HepG2 (cell line): ENCODE measurements around the gene TCF25. TPM values are rescaled to one million over a fixed set of nuclear protein-coding genes. Genes with fewer than 3 reads are reported as not detected.

ENCODE experiments used
- BRF2 ChIP-seq: sonication (generic); formaldehyde crosslinking; IDR thresholded peaks from 2 replicates; pipeline ENCODE4 v1.8.1; 2022; ENCODE audit warnings: mild to moderate bottlenecking, missing genetic modification reagents
- CEBPB ChIP-seq: IDR thresholded peaks from 2 replicates; pipeline ENCODE4 v1.6.1; 2011; ENCODE audit warnings: low read depth, low read length, improper control_type of control experiment, borderline replicate concordance
- CENPBD1 ChIP-seq: sonication (generic); formaldehyde crosslinking; IDR thresholded peaks from 2 replicates; pipeline ENCODE4 v1.8.0; 2022; ENCODE audit warnings: missing genetic modification reagents, low read depth, mild to moderate bottlenecking, borderline replicate concordance
- FOXO1 ChIP-seq: sonication (generic); formaldehyde crosslinking; IDR thresholded peaks from 2 replicates; pipeline ENCODE4 v1.4.0; 2020; ENCODE audit warnings: missing genetic modification reagents
- GPN1 ChIP-seq: sonication (generic); formaldehyde crosslinking; IDR thresholded peaks from 2 replicates; pipeline ENCODE4 v1.5.1; 2020; ENCODE audit warnings: missing genetic modification reagents, borderline replicate concordance
- IRF9 ChIP-seq: sonication (generic); formaldehyde crosslinking; IDR thresholded peaks from 2 replicates; pipeline ENCODE4 v1.8.0; 2022; ENCODE audit warnings: missing genetic modification reagents, mild to moderate bottlenecking, borderline replicate concordance
- JUNB ChIP-seq: sonication (generic); formaldehyde crosslinking; IDR thresholded peaks from 2 replicates; pipeline ENCODE4 v1.8.0; 2022; ENCODE audit warnings: missing genetic modification reagents, mild to moderate bottlenecking, borderline replicate concordance
- KAT2B ChIP-seq: fragments of 150-350 bp; IDR thresholded peaks from 2 replicates; pipeline ENCODE4 v1.6.1; 2014; ENCODE audit warnings: low read depth, low read length, borderline replicate concordance
- LBX2 ChIP-seq: sonication (generic); formaldehyde crosslinking; IDR thresholded peaks from 2 replicates; pipeline ENCODE4 v1.5.0; 2020; ENCODE audit warnings: missing genetic modification reagents, mild to moderate bottlenecking, borderline replicate concordance
- MIER2 ChIP-seq: IDR thresholded peaks from 2 replicates; pipeline ENCODE4 v1.6.1; 2016; ENCODE audit warnings: missing biosample characterization, missing genetic modification reagents
- NR1H2 ChIP-seq: sonication (generic); formaldehyde crosslinking; IDR thresholded peaks from 2 replicates; pipeline ENCODE4 v1.8.1; 2022; ENCODE audit warnings: low read depth, missing genetic modification reagents, borderline replicate concordance
- PCBP2 ChIP-seq: fragments of 200-400 bp; formaldehyde crosslinking; optimal IDR thresholded peaks from 2 replicates; pipeline ENCODE3; 2018; ENCODE audit warnings: low read length, low read depth; ENCODE audit not compliant: poor library complexity, severe bottlenecking
- RARG ChIP-seq: sonication (generic); formaldehyde crosslinking; IDR thresholded peaks from 2 replicates; pipeline ENCODE4 v1.4.0; 2020; ENCODE audit warnings: low read depth, mild to moderate bottlenecking, missing genetic modification reagents
- SALL1 ChIP-seq: sonication (generic); formaldehyde crosslinking; IDR thresholded peaks from 2 replicates; pipeline ENCODE4 v1.8.0; 2022; ENCODE audit warnings: mild to moderate bottlenecking, missing genetic modification reagents
- SMYD3 ChIP-seq: sonication (generic); formaldehyde crosslinking; IDR thresholded peaks from 2 replicates; pipeline ENCODE4 v1.8.1; 2023; ENCODE audit warnings: mild to moderate bottlenecking, missing genetic modification reagents
- SRSF1 ChIP-seq: fragments of 200-400 bp; formaldehyde crosslinking; optimal IDR thresholded peaks from 2 replicates; pipeline ENCODE3; 2017; ENCODE audit warnings: mild to moderate bottlenecking, low read depth, low read length, moderate library complexity
- STAT5B ChIP-seq: sonication (generic); formaldehyde crosslinking; IDR thresholded peaks from 2 replicates; pipeline ENCODE4 v1.4.0; 2020; ENCODE audit warnings: missing genetic modification reagents
- ZFP37 ChIP-seq: sonication (generic); formaldehyde crosslinking; IDR thresholded peaks from 2 replicates; pipeline ENCODE4 v1.4.0; 2020; ENCODE audit warnings: missing genetic modification reagents, borderline replicate concordance
- ZFP82 ChIP-seq: sonication (generic); formaldehyde crosslinking; IDR thresholded peaks from 2 replicates; pipeline ENCODE4 v1.5.1; 2020; ENCODE audit warnings: mild to moderate bottlenecking, missing genetic modification reagents, borderline replicate concordance
- ZFY ChIP-seq: sonication (generic); formaldehyde crosslinking; IDR thresholded peaks from 2 replicates; pipeline ENCODE4 v1.4.0; 2020; ENCODE audit warnings: missing genetic modification reagents
- ZNF333 ChIP-seq: sonication (generic); formaldehyde crosslinking; IDR thresholded peaks from 2 replicates; pipeline ENCODE4 v1.4.0; 2020; ENCODE audit warnings: mild to moderate bottlenecking, missing genetic modification reagents, borderline replicate concordance
- ZNF451 ChIP-seq: sonication (generic); formaldehyde crosslinking; IDR thresholded peaks from 2 replicates; pipeline ENCODE4 v1.5.0; 2020; ENCODE audit warnings: mild to moderate bottlenecking, missing genetic modification reagents
- ZNF567 ChIP-seq: sonication (generic); formaldehyde crosslinking; IDR thresholded peaks from 2 replicates; pipeline ENCODE4 v1.8.1; 2023; ENCODE audit warnings: mild to moderate bottlenecking, missing genetic modification reagents, borderline replicate concordance
- ZNF777 ChIP-seq: sonication (generic); formaldehyde crosslinking; IDR thresholded peaks from 2 replicates; pipeline ENCODE4 v1.4.0; 2020; ENCODE audit warnings: missing genetic modification reagents
- ZNF781 ChIP-seq: sonication (generic); formaldehyde crosslinking; IDR thresholded peaks from 2 replicates; pipeline ENCODE4 v1.5.1; 2020; ENCODE audit warnings: borderline replicate concordance, mild to moderate bottlenecking, missing genetic modification reagents; ENCODE audit errors: not compliant biosample characterization
- ZNF792 ChIP-seq: IDR thresholded peaks from 2 replicates; pipeline ENCODE4 v1.6.1; 2016
- polyA plus RNA-seq, 8 experiments: library from polyadenylated mRNA; depleted of rRNA in 3 of 8; stranded (reverse) in 7 of 8; unstranded in 1 of 8; fragments of >200 nt; fragmentation: Illumina TruSeq in 4 of 8; extraction: Trizol in 4 of 8; gene quantifications; 2 replicates each; pipeline versions ENCODE4 v1.2.1 to v1.2.3, GENCODE V29; 2011 to 2016; ENCODE audit warnings: low read depth in 4 of 8, missing spikeins in 1 of 8, mixed read lengths in 1 of 8; ENCODE audit not compliant: insufficient read depth in 1 of 8
- total RNA-seq, 5 experiments: library from RNA; depleted of rRNA; stranded (reverse); fragments of >200 nt; fragmentation: Illumina TruSeq; extraction: Trizol; gene quantifications; 2 replicates each; pipeline ENCODE4 v1.2.3, GENCODE V29; 2016; ENCODE audit warnings: low read depth in 1 of 5

TCF25 gene
- total and polyA plus RNA-seq, 2 of the 13 experiments (the other 11 are each of a cell fraction or from before 2014, with no cell fraction given): 138 to 206 TPM

GRCh38 chr16:89827383-89828198, 45.8 kb upstream of the TCF25 start (continued):
- TF ChIP-seq FOXO1 (CRISPR knock-in tag) (peak; percentile 69; the same call in 1 of the 2 replicates), PCBP2 (no peak), ZNF451 (no peak), ZFY (no peak; the same call in 1 of the 2 replicates), STAT5B (CRISPR knock-in tag) (no peak), ZNF777 (0 out of 2 replicates have a peak, but pooled peaks have one; percentile 1), ZNF781 (CRISPR knock-in tag) (peak; percentile 40), ZNF792 (CRISPR knock-in tag) (no peak), NR1H2 (CRISPR knock-in tag) (no peak), MIER2 (CRISPR knock-in tag) (peak; percentile 63), KAT2B (no peak), GPN1 (0 out of 2 replicates have a peak, but pooled peaks have one; percentile 19), IRF9 (CRISPR knock-in tag) (no peak; the same call in 1 of the 2 replicates), ZFP82 (0 out of 2 replicates have a peak, but pooled peaks have one; percentile 71), CEBPB (no peak), SMYD3 (no peak), CENPBD1 (CRISPR knock-in tag) (no peak), ZNF333 (CRISPR knock-in tag) (peak; percentile 82; the same call in 1 of the 2 replicates), ZFP37 (CRISPR knock-in tag) (no peak), ZNF567 (no peak), LBX2 (CRISPR knock-in tag) (no peak), JUNB (no peak), SRSF1 (peak; percentile 77), RARG (CRISPR knock-in tag) (no peak), SALL1 (CRISPR knock-in tag) (peak; percentile 62; the same call in 1 of the 2 replicates), BRF2 (CRISPR knock-in tag) (no peak)
